HEK293 (cell line): ENCODE measurements around the gene DENND1A.

Experiments used
- PRDM1 ChIP-seq: fragments of 450-650 bp; formaldehyde crosslinking; IDR thresholded peaks from 2 replicates; pipeline ENCODE4; 2016; ENCODE audit warnings: missing biosample characterization, missing genetic modification characterization
- TCF7L2 ChIP-seq: IDR thresholded peaks from 2 replicates; pipeline ENCODE4 v1.6.1; 2011; ENCODE audit warnings: low read depth, mild to moderate bottlenecking, inconsistent platforms, low read length, moderate library complexity, borderline replicate concordance
- ZFP41 ChIP-seq: fragments of 450-650 bp; formaldehyde crosslinking; IDR thresholded peaks from 2 replicates; pipeline ENCODE4 v1.5.1; 2016; ENCODE audit warnings: missing biosample characterization, missing genetic modification characterization, borderline replicate concordance
- ZNF561 ChIP-seq: fragments of 450-650 bp; IDR thresholded peaks from 2 replicates; pipeline ENCODE4 v1.5.1; 2018; ENCODE audit warnings: missing biosample characterization, missing genetic modification characterization, borderline replicate concordance
- ZNF670 ChIP-seq: fragments of 450-650 bp; formaldehyde crosslinking; IDR thresholded peaks from 2 replicates; pipeline ENCODE4 v1.5.1; 2016; ENCODE audit warnings: missing biosample characterization, missing genetic modification characterization, low read depth
- TF ChIP-seq, protein P1 (sequence below): fragments of 450-650 bp; formaldehyde crosslinking; IDR thresholded peaks from 2 replicates; pipeline ENCODE4 v1.5.1; 2016; ENCODE audit warnings: missing biosample characterization, missing genetic modification characterization
- TF ChIP-seq, protein P2 (sequence below): fragments of 450-650 bp; formaldehyde crosslinking; IDR thresholded peaks from 2 replicates; pipeline ENCODE4 v1.5.1; 2016; ENCODE audit warnings: missing biosample characterization, missing genetic modification characterization
- TF ChIP-seq, protein P3 (sequence below): fragments of 450-650 bp; formaldehyde crosslinking; IDR thresholded peaks from 2 replicates; pipeline ENCODE4 v1.5.1; 2016; ENCODE audit warnings: missing biosample characterization, missing genetic modification characterization

DNA sequence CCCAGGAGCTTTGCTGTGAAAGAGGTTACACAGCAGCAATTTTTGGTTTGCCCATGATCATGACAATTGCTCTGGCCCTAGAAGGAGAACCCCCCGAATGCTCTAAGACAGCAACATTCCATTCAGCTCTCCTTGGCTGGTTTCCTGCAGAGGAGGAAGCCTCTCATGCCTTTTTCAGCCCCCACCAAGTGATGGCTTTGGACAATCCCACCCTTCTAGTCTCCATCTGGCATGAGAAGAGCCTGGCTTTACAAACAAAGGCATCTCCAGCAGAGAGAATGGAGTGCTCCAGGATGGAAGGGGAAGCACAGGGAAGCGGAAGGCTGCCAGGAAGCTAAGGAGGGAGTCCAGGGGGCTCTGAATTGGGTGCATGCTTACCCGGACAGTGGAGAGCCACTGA lies 475.6 kb downstream of the DENND1A start:
- TF ChIP-seq, protein P1, sequence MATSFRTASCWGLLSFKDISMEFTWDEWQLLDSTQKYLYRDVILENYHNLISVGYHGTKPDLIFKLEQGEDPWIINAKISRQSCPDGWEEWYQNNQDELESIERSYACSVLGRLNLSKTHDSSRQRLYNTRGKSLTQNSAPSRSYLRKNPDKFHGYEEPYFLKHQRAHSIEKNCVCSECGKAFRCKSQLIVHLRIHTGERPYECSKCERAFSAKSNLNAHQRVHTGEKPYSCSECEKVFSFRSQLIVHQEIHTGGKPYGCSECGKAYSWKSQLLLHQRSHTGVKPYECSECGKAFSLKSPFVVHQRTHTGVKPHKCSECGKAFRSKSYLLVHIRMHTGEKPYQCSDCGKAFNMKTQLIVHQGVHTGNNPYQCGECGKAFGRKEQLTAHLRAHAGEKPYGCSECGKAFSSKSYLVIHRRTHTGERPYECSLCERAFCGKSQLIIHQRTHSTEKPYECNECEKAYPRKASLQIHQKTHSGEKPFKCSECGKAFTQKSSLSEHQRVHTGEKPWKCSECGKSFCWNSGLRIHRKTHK (tag by site-specific recombination), result no peak
- TF ChIP-seq ZFP41 (no peak), ZNF670 (tag by site-specific recombination) (no peak), PRDM1 (tag by site-specific recombination) (no peak), TCF7L2 (no peak), ZNF561 (tag by site-specific recombination) (no peak)
- TF ChIP-seq, protein P2, sequence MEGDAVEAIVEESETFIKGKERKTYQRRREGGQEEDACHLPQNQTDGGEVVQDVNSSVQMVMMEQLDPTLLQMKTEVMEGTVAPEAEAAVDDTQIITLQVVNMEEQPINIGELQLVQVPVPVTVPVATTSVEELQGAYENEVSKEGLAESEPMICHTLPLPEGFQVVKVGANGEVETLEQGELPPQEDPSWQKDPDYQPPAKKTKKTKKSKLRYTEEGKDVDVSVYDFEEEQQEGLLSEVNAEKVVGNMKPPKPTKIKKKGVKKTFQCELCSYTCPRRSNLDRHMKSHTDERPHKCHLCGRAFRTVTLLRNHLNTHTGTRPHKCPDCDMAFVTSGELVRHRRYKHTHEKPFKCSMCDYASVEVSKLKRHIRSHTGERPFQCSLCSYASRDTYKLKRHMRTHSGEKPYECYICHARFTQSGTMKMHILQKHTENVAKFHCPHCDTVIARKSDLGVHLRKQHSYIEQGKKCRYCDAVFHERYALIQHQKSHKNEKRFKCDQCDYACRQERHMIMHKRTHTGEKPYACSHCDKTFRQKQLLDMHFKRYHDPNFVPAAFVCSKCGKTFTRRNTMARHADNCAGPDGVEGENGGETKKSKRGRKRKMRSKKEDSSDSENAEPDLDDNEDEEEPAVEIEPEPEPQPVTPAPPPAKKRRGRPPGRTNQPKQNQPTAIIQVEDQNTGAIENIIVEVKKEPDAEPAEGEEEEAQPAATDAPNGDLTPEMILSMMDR (tag by site-specific recombination), result no peak
- TF ChIP-seq, protein P3, sequence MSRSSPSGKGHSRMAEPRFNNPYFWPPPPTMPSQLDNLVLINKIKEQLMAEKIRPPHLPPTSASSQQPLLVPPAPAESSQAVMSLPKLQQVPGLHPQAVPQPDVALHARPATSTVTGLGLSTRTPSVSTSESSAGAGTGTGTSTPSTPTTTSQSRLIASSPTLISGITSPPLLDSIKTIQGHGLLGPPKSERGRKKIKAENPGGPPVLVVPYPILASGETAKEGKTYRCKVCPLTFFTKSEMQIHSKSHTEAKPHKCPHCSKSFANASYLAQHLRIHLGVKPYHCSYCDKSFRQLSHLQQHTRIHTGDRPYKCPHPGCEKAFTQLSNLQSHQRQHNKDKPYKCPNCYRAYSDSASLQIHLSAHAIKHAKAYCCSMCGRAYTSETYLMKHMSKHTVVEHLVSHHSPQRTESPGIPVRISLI (tag by site-specific recombination), result no peak
